Measurements from ENCODE around the gene SLCO2A1.

The SLCO2A1 gene

DNA sequence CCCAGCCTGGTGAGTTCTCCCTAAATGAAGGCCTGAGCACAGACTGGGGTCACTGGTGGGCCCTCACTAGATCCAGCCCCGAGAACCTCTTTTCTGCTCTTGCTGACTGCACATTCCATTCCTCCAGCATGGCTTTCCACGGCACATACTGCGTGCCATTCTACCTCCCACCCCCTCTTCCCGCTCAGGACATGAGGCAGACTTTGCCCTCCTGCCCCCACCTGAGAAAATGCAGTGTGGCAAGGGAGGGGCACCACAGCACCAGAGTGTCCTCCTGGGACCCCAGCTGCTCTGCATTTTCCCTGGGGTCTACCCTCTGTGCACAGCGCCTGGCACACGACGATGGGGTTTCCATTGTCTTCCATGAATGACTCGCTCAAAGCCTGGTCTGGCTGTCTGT is 6.1 kb upstream of the SLCO2A1 start:
- DNase-seq (ENCODE audit: low read depth in 3 of 3, low spot score in 1 of 3), result no peak

- no peak for DNase-seq (ENCODE audit: low read depth in 3 of 3, low spot score in 1 of 3)
These were observed 4.5 kb upstream of the SLCO2A1 start for GRCh38 chr3:134034005-134034785.

GRCh38 chr3:134033315-134033996 is 3.7 kb upstream of the SLCO2A1 start:
- DNase-seq (ENCODE audit: low read depth in 3 of 3, low spot score in 1 of 3), result no peak

- no peak for DNase-seq (ENCODE audit: low read depth in 3 of 3, low spot score in 1 of 3)
These were observed 1.7 kb upstream of the SLCO2A1 start for GRCh38 chr3:134031348-134031915.

DNA sequence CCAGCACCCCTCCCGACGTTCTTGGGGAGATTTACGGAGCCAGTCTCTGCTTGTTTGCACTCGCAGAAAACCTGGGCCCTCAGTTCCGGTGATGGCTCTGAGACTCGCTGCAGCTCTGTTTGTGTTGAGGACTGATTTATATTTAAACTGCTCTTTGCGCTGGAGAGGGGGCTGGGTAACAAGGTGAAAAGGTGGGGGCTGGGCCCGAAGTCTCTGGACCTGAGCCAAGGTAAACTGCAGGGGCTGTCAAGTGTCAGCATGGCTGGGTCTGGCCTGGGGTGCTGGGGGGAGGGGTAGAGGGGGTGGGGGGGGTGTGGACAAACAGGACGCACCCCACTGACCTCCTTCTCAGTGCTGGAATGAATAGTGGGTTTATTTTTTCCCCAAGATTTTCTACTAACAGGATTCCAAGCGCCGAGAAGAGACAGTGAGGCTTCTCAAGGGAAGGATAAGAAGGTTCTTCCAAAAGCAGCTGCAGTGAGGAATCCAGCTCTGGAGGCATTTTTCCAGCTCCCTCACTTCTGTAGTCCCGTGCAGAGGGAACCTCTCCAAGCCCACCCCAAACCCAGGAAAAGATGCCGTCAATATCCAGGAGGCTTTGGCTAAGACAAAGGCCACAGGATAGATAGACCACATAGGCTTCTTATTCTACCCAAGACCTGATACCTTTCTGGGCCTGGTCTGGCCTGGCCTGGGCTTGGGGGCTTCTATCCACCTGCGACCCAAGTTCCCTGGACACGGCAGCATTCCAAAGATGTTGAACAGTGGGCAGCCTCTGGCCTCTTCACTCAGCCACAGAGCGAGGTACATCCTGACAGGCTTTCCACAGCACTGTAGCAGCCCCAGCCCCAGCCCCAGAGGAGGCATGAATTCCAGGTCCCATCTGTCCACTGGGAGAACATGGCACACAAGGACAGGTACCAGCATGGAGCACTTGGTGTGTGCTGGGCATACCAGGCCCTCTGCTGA is 938 bp upstream of the SLCO2A1 start:
- no peak for DNase-seq (ENCODE audit: low read depth in 3 of 3, low spot score in 1 of 3)

DNA sequence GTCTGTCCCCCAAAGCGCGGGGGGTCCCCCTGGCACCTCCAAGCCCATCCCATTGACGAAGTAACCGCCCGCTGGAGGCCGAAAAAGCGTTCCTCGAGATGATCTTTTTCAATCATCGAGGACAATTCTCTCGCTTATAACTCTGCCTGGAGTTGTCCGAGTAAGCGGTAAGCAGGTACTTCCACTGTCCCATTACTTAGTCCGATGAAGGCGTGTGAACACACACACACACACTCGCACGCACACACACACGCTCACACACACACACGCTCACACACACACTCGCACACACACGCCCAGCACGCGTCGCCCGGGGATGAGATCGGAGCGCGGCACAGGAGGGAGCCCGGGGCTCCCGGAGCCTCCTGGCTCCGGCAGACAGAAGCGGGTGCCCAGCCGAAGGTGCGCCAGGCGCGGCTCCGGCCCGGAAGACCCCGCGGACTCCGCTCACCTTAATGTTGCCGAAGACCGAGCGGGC is 430 bp downstream of the SLCO2A1 start:
- DNase-seq (ENCODE audit: low read depth in 3 of 3, low spot score in 1 of 3), result no peak

- DNase-seq (ENCODE audit: low read depth in 3 of 3, low spot score in 1 of 3), result no peak
These were observed 1.1 kb downstream of the SLCO2A1 start for GRCh38 chr3:134028486-134029255.

- DNase-seq (ENCODE audit: low read depth in 3 of 3, low spot score in 1 of 3), result no peak
These were observed 2.1 kb downstream of the SLCO2A1 start for GRCh38 chr3:134027631-134028030.

DNA sequence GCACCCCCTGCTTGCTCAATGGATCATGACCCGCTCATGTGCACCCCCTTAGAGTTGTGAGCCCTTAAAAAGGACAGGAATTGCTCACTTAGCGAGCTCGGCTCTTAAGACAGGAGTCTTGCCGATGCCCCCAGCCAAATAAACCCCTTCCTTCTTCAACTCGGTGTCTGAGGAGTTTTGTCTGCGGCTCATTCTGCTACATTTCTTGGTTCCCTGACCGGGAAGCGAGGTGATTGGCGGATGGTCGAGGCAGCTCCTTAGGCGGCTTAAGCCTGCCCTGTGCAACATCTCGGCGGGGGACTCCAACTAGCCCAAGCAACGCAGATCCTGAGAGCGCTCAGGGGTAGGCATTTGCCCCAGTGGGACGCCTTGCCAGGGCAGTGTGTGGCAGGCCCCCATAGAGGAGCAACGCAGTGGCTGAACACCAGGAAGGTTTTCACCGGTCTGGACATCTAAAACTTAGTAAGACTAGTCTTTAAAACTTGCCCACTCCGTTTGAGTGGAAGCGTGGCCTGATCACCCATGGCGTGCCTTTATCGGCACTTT is 9.5 kb downstream of the SLCO2A1 start:
- no peak for DNase-seq (ENCODE audit: low read depth in 3 of 3, low spot score in 1 of 3)

- no peak for DNase-seq (ENCODE audit: low read depth in 3 of 3, low spot score in 1 of 3)
These were observed 10.9 kb downstream of the SLCO2A1 start for GRCh38 chr3:134018850-134019249.

- no peak for DNase-seq (ENCODE audit: low read depth in 3 of 3, low spot score in 1 of 3)
These were observed 11.3 kb downstream of the SLCO2A1 start for GRCh38 chr3:134018406-134018805.

DNA sequence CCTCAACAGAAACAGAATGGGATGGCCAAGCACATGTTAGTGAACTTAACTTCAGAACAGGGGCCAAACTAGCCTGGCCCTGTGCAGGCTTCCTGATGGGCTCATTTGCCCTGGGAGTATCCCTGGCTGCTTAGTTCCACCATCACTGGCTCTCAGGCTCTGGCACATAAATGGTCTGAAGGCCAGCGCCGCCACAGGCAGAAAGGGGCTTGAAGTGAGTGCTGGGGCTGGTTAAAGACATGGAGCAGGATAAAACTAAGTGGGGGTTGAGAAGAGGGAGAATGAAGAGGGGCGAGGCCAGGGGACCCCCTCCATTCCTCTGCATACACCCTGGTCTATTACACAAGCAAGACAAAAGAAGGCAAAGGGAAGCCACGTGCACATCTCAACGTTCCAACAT is 12.2 kb downstream of the SLCO2A1 start:
- no peak for DNase-seq (ENCODE audit: low read depth in 3 of 3, low spot score in 1 of 3)

DNA sequence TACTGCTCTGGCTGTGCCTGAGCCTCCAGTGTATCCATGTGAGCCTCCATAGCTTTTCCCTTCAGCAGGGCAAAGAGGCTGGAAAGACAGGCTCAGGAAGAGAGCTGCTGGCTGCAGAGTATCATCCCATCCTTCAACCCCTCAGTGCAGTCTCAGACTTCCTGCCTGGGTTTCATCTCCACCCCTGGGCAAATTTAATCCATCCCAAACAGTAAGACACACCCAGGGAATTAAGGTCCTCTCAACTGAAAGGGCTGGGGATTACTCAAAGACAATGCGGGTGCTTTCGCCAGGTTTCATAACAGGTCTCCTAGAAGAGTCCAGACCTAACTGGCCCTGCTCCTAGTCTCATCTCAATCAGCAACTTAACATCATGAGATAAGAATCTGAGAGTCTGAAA is 15.5 kb downstream of the SLCO2A1 start:
- no peak for DNase-seq (ENCODE audit: low read depth in 3 of 3, low spot score in 1 of 3)

DNA sequence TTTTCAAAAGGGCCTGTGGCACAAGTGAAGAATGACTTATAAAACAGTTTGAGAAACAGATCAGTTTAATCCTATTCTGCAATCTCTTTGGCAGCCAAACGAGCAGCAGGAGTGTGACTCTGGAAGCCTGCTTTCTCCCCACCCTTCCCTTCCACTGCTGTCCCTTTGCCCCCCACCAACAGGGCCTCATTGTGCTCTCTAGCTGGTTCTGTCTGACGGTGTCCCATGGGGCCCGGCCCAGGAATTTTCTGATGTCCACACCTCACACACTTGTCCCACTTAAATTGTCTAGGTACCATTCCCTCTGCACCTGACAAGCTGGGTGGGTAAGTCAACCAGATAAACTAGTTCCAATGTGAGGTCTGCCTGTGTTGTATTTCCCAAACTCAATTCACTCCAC is 16.4 kb downstream of the SLCO2A1 start:
- no peak for DNase-seq (ENCODE audit: low read depth in 3 of 3, low spot score in 1 of 3)

GRCh38 chr3:134009345-134010000 is 20.3 kb downstream of the SLCO2A1 start:
- no peak for DNase-seq (ENCODE audit: low read depth in 3 of 3, low spot score in 1 of 3)

DNA sequence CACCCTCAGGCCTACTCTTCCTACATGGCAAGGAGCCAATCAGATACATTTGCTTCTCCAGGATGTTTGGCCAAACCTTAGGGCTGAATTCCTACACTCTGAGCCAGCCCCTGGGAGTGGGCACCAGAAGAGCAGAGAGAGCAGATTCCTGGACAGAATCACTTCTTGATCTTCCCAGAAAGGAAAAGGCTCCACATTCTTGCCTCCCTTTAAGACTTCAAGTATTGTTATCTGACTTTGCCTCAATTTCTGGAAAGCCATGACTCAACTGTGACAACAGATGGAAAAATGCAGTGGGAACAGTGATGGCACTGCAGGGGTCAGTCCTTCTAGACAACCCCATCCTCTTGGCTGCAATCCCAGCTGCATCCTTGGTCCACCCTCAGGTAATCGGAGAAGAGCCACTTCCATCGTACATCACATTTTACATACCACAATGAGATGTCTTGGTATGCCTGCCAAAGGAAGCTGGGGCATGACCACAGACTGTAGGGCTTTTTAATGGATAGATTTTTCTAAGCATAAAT is 21.0 kb downstream of the SLCO2A1 start:
- no peak for DNase-seq (ENCODE audit: low read depth in 3 of 3, low spot score in 1 of 3)

- DNase-seq (ENCODE audit: low read depth in 3 of 3, low spot score in 1 of 3), result no peak
These were observed 21.9 kb downstream of the SLCO2A1 start for GRCh38 chr3:134007819-134008218.

DNA sequence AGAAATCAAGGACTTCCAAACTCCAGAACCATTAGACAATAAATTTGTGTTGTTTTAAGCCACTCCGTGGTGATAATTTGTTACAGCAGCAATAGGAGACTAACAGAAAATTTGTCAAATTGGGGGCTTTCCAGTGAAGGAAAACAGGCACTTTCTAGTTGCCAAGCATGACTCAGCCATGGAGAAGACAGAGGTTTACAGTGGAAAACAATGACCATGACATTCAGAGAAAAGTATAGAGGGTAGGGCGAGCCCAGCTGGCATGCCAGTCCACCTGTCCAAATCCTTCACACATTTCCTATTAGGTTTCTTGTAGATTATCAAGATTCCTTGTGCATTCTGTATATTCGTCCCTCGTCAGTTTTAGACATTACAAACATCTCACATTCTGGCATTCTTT is 24.9 kb downstream of the SLCO2A1 start:
- DNase-seq (ENCODE audit: low read depth in 3 of 3, low spot score in 1 of 3), result no peak

- DNase-seq (ENCODE audit: low read depth in 3 of 3, low spot score in 1 of 3), result no peak
These were observed 26.7 kb downstream of the SLCO2A1 start for GRCh38 chr3:134003066-134003465.

Data from stimulated activated CD4-positive, alpha-beta T cell treated with anti-CD3 and anti-CD28 coated beads, TNF-alpha, amount 100 ng/mL, for 1 hour (primary cell).